Testis (tissue), 3 donors: ENCODE data around the gene CHDH. TPM values are rescaled to one million over a fixed set of nuclear protein-coding genes. Genes with fewer than 3 reads are reported as not detected.

ENCODE experiments used
- DNase-seq: peaks from one replicate; pipeline ENCODE4 v3.0.0-alpha.2; 2019
- H3K27ac ChIP-seq, 2 donors: fragments of 200-600 bp; sonication (generic); one replicate each; pipeline ENCODE4 v1.5.1; 2019
- H3K27me3 ChIP-seq: fragments of 200-600 bp; sonication (generic); one replicate; pipeline ENCODE4 v1.5.1; 2019
- H3K36me3 ChIP-seq: fragments of 200-600 bp; sonication (generic); one replicate; pipeline ENCODE4 v1.5.1; 2017; ENCODE audit warnings: low read depth; ENCODE audit errors: missing control alignments
- H3K4me1 ChIP-seq: fragments of 200-600 bp; sonication (generic); one replicate; pipeline ENCODE4 v1.5.1; 2019
- H3K4me3 ChIP-seq, 2 donors: fragments of 200-600 bp; sonication (generic); one replicate each; pipeline ENCODE4 v1.5.1; 2017 to 2019
- H3K9me3 ChIP-seq: fragments of 200-600 bp; sonication (generic); one replicate; pipeline ENCODE4 v1.5.1; 2017
- POLR2A ChIP-seq: fragments of 450-650 bp; IDR thresholded peaks from one replicate; pipeline ENCODE4 v1.6.1; 2017; ENCODE audit warnings: antibody characterized with exemption, mild to moderate bottlenecking, moderate library complexity
- WGBS, 2 donors: methylation state at CpG; one replicate each; pipeline ENCODE4 v1.1.5; 2018; 5-methylcytosine and 5-hydroxymethylcytosine counted together
- intact Hi-C: fragments of 100-400 bp; cut with DNase I; formaldehyde crosslinking; loops from one replicate; pipeline ENCODE4 v1.15.1; 2023; ENCODE audit warnings: low total_unique reads
- polyA plus RNA-seq: library from polyadenylated mRNA; stranded (reverse); fragments of 350-450 nt; fragmentation: Illumina TruSeq; extraction: RNeasy Lipid Tissue Mini Kit (QIAGEN cat#74804); gene quantifications from one replicate; pipeline ENCODE4 v1.2.3, GENCODE V29; 2014; ENCODE audit warnings: low read depth, low replicate concordance; ENCODE audit not compliant: insufficient read depth
- total RNA-seq, 2 donors: library from RNA; depleted of rRNA; stranded (reverse); fragments of >200 nt; gene quantifications; one replicate each; pipeline ENCODE4 v1.2.3, GENCODE V29; 2016
- TF ChIP-seq, protein P1 (sequence below), 3 experiments: fragments of 450-650 bp in 2 of 3; fragments of 200-600 bp in 1 of 3; sonication (generic) in 1 of 3; IDR thresholded peaks; one replicate each; pipeline ENCODE4 v1.5.1; 2016 to 2019; ENCODE audit warnings: antibody characterized with exemption in 3 of 3, mild to moderate bottlenecking in 2 of 3, moderate library complexity in 1 of 3

The CHDH gene
- total and polyA plus RNA-seq, 3 donors from 2014 or later: 13.5 to 41.4 (median 28.1) TPM

- no peak for DNase-seq
- H3K4me3 ChIP-seq: no peak overlapping the region
- intact Hi-C loops: no loop called here
- peaks cover 6% of the 10 kb centered on the region for H3K4me1 ChIP-seq
- TF ChIP-seq, protein P1, sequence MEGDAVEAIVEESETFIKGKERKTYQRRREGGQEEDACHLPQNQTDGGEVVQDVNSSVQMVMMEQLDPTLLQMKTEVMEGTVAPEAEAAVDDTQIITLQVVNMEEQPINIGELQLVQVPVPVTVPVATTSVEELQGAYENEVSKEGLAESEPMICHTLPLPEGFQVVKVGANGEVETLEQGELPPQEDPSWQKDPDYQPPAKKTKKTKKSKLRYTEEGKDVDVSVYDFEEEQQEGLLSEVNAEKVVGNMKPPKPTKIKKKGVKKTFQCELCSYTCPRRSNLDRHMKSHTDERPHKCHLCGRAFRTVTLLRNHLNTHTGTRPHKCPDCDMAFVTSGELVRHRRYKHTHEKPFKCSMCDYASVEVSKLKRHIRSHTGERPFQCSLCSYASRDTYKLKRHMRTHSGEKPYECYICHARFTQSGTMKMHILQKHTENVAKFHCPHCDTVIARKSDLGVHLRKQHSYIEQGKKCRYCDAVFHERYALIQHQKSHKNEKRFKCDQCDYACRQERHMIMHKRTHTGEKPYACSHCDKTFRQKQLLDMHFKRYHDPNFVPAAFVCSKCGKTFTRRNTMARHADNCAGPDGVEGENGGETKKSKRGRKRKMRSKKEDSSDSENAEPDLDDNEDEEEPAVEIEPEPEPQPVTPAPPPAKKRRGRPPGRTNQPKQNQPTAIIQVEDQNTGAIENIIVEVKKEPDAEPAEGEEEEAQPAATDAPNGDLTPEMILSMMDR (IDR thresholded peaks at IDR 0.05): no peak
- TF ChIP-seq POLR2A: no peak
- H3K36me3 ChIP-seq: no peaks in the 10 kb centered on the region
- no peak overlapping the region for H3K27ac ChIP-seq
- 87 to 88% methylated on average over 8 of the region's 8 CpGs for WGBS, 2 donors
- no peaks in the 10 kb centered on the region for H3K27me3 ChIP-seq
- H3K9me3 ChIP-seq: no peaks in the 10 kb centered on the region
Observed at GRCh38 chr3:53802256-53802880, 43.9 kb downstream of the CHDH start.

DNA sequence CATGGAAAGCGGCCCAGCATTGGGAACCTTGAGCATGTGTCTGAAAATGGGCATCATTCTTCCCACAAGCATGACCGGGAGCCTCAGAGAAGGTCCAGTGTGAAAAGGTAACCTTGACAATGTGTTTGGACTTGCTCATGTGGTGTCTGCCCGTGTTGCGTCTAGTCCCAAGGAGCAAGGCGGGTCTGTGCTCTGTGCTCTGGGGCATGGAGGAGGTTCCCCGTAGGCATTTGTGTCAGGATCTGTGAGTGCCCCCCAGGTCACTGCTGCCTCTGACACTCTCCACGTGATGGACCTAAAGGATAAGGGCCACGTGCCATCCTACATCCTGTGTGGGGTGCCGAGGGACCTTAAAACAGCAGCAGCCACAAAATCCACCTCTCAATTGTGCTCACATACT, 44.9 kb downstream of the CHDH start:
- no peak overlapping the region for H3K27ac ChIP-seq
- H3K4me3 ChIP-seq: no peak overlapping the region
- WGBS, 2 donors: 94 to 98% methylated on average over 6 to 9 of the region's 9 CpGs
- no peaks in the 10 kb centered on the region for H3K27me3 ChIP-seq
- intact Hi-C loops: no loop called here
- H3K9me3 ChIP-seq: no peaks in the 10 kb centered on the region
- no peak for DNase-seq
- TF ChIP-seq, protein P1 (IDR thresholded peaks at IDR 0.05): no peak
- no peak for TF ChIP-seq POLR2A
- peaks cover 3% of the 10 kb centered on the region for H3K4me1 ChIP-seq
- no peaks in the 10 kb centered on the region for H3K36me3 ChIP-seq

DNA sequence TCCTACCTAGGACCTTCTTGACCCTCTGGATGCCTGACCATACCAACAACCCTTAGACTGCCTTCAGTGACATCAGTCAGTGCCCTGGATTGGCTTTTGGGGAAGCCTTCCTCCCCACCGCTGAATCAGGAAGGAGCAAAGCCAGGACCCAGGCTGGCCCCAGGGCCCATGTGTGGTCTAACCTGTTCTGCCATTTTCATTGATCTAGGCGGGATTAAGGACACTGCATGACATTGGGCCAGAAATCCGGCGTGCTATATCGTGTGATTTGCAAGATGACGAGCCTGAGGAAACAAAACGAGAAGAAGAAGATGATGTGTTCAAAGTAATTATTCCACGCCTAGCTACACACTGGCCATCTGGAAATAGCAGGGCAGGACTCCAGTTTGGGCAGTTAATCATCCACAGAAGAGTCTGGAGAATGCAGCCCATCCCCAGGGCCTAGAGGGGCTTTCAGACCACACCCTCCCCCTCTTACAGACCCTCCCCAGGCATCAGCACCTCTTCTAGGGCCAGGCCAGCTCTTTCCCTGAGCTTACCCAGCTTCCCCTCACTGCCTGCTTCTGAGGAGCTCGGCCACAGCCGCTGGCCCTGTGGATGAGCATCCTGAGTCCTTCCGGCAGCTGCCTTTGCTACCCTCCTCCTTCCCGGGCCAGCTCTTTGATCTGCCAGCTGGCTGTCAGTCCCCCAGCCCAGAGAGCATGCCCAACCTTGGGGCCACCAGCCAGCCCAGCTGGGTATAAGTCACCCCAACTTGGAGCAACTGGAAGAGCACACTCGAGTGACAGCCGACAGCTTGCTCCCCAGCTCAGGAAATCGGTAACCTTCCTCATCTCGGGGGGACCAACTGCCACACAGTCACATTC, 45.9 kb downstream of the CHDH start:
- no peak for DNase-seq
- 85 to 86% methylated on average over 16 of the region's 16 CpGs for WGBS, 2 donors
- no peaks in the 10 kb centered on the region for H3K36me3 ChIP-seq
- intact Hi-C loops: no loop called here
- H3K9me3 ChIP-seq: no peaks in the 10 kb centered on the region
- H3K4me1 ChIP-seq: no peaks in the 10 kb centered on the region
- no peak overlapping the region for H3K4me3 ChIP-seq
- no peak overlapping the region for H3K27ac ChIP-seq
- TF ChIP-seq POLR2A: no peak
- TF ChIP-seq, protein P1 (IDR thresholded peaks at IDR 0.05): no peak
- no peaks in the 10 kb centered on the region for H3K27me3 ChIP-seq

- TF ChIP-seq POLR2A: no peak
- TF ChIP-seq, protein P1 (IDR thresholded peaks at IDR 0.05): no peak
- no peak overlapping the region for H3K27ac ChIP-seq
- 96 to 99% methylated on average over 3 to 12 of the region's 12 CpGs for WGBS, 2 donors
- no peaks in the 10 kb centered on the region for H3K36me3 ChIP-seq
- H3K4me1 ChIP-seq: no peaks in the 10 kb centered on the region
- intact Hi-C loops: no loop called here
- no peak overlapping the region for H3K4me3 ChIP-seq
- no peaks in the 10 kb centered on the region for H3K9me3 ChIP-seq
- H3K27me3 ChIP-seq: no peaks in the 10 kb centered on the region
- no peak for DNase-seq
Observed at GRCh38 chr3:53799338-53799865, 46.8 kb downstream of the CHDH start.
